HepG2 (cell line): ENCODE measurements around the gene TBC1D21. TPM values are rescaled to one million over a fixed set of nuclear protein-coding genes. Genes with fewer than 3 reads are reported as not detected.

Experiments
- ATAC-seq: fragments of 200-7000 bp; cut with Tn5 transposase; 3 replicates; pipeline ENCODE4 v1.9.1; 2020; ENCODE audit warnings: mild to moderate bottlenecking, moderate library complexity
- BruUV-seq: library from RNA; stranded (reverse); fragments of 400-500 nt; replicated peaks from 2 replicates; lab custom pipeline; 2021; lab: Mats Ljungman, UMichigan
- CTCF ChIA-PET: fragments of 300-600 bp; formaldehyde crosslinking; extraction: SDS; loops from one replicate; lab custom pipeline; 2021; ENCODE audit warnings: low total read pairs, inconsistent platforms, low intra/inter-chr PET ratio; lab: Yijun Ruan, JAX
- POLR2A ChIA-PET: fragments of 350-600 bp; sonication (Branson Sonifier 250); formaldehyde crosslinking; loops from one replicate; lab custom pipeline; 2020; ENCODE audit warnings: antibody characterized with exemption, inconsistent platforms; lab: Yijun Ruan, JAX
- DNase-seq: peaks from one replicate; pipeline ENCODE4 v3.0.0-alpha.2; 2015; ENCODE audit warnings: low spot score
- FAIRE-seq: peaks from 3 replicates; lab custom pipeline; 2011; peaks lifted over from hg19 to GRCh38; lab: Jason Lieb, UNC
- H2AFZ ChIP-seq: one replicate; pipeline ENCODE4 v1.6.1; 2011; ENCODE audit warnings: low read length, inconsistent platforms
- H3K27ac ChIP-seq: fragments of 300-600 bp; 3 replicates; pipeline ENCODE4 v1.8.0; 2011; ENCODE audit warnings: mixed run types, mild to moderate bottlenecking, mixed read lengths, low read length, inconsistent platforms; ENCODE audit not compliant: insufficient read depth; ENCODE audit errors: extremely low read length
- H3K27me3 ChIP-seq, 2 experiments: fragments of 200-600 bp in 1 of 2; 2 replicates in 1 of 2; 3 replicates in 1 of 2; pipeline versions ENCODE4 v1.6.0 to v1.8.0; 2011; ENCODE audit warnings: low read length in 2 of 2, mild to moderate bottlenecking in 2 of 2, moderate library complexity in 2 of 2, inconsistent platforms in 1 of 2; ENCODE audit not compliant: insufficient read depth in 2 of 2, control insufficient read depth in 1 of 2
- H3K36me3 ChIP-seq, 2 experiments: fragments of 200-600 bp in 1 of 2; replicated peaks in 1 of 2; 2 replicates in 1 of 2; 3 replicates in 1 of 2; pipeline versions ENCODE4 v1.5.1 to v1.8.0; 2011; ENCODE audit warnings: low read length in 2 of 2, inconsistent platforms in 1 of 2; ENCODE audit not compliant: insufficient read depth in 2 of 2, control insufficient read depth in 1 of 2
- H3K4me1 ChIP-seq: 2 replicates; pipeline ENCODE4 v1.5.1; 2012; ENCODE audit warnings: low read length, inconsistent platforms; ENCODE audit not compliant: insufficient read depth
- H3K4me2 ChIP-seq: 2 replicates; pipeline ENCODE4 v1.6.0; 2011; ENCODE audit warnings: low read depth, low read length, inconsistent platforms
- H3K4me3 ChIP-seq, 3 experiments: fragments of 200-600 bp in 1 of 3; sonication (generic), shearing (Covaris generic) in 1 of 3; replicated peaks in 1 of 3; 2 replicates each; pipeline ENCODE4 v1.5.1; 2011 to 2016; ENCODE audit warnings: low read length in 3 of 3, inconsistent platforms in 2 of 3, low read depth in 2 of 3, mild to moderate bottlenecking in 2 of 3, control low read depth in 1 of 3, mixed read lengths in 1 of 3; ENCODE audit not compliant: insufficient read depth in 1 of 3
- H3K79me2 ChIP-seq: one replicate; pipeline ENCODE4 v1.6.1; 2011; ENCODE audit warnings: low read length, inconsistent platforms; ENCODE audit not compliant: insufficient read depth
- H3K9ac ChIP-seq: 2 replicates; pipeline ENCODE4 v1.6.0; 2011; ENCODE audit warnings: mild to moderate bottlenecking, low read depth, low read length, inconsistent platforms; ENCODE audit not compliant: insufficient read depth
- H3K9me3 ChIP-seq: 2 replicates; pipeline ENCODE4 v1.5.1; 2012; ENCODE audit warnings: mild to moderate bottlenecking, low read length
- H4K20me1 ChIP-seq: 2 replicates; pipeline ENCODE4 v1.6.0; 2011; ENCODE audit warnings: inconsistent platforms, mild to moderate bottlenecking, low read length, moderate library complexity; ENCODE audit not compliant: insufficient read depth
- ARHGAP35 ChIP-seq: sonication (generic); formaldehyde crosslinking; IDR thresholded peaks from 2 replicates; pipeline ENCODE4 v1.9.0; 2022; ENCODE audit warnings: mild to moderate bottlenecking, inconsistent platforms, moderate library complexity, missing genetic modification reagents, borderline replicate concordance
- ARID4A ChIP-seq: sonication (generic); formaldehyde crosslinking; IDR thresholded peaks from 2 replicates; pipeline ENCODE4 v1.5.0; 2020; ENCODE audit warnings: mild to moderate bottlenecking, missing genetic modification reagents, borderline replicate concordance
- ERF ChIP-seq: IDR thresholded peaks from 2 replicates; pipeline ENCODE4 v1.6.1; 2018; ENCODE audit warnings: missing biosample characterization, missing genetic modification reagents
- FOSL2 ChIP-seq: sonication (generic); formaldehyde crosslinking; IDR thresholded peaks from 2 replicates; pipeline ENCODE4 v1.4.0; 2020; ENCODE audit warnings: missing genetic modification reagents
- FOXK1 ChIP-seq: sonication (generic); formaldehyde crosslinking; IDR thresholded peaks from 2 replicates; pipeline ENCODE4 v1.4.0; 2020; ENCODE audit warnings: low read depth, missing genetic modification reagents, borderline replicate concordance
- GATA4 ChIP-seq: sonication (generic); IDR thresholded peaks from 2 replicates; pipeline ENCODE4 v1.6.1; 2016; ENCODE audit warnings: antibody characterized with exemption, low read depth, borderline replicate concordance
- MTF1 ChIP-seq: sonication (generic); formaldehyde crosslinking; IDR thresholded peaks from 2 replicates; pipeline ENCODE4 v1.5.0; 2020; ENCODE audit warnings: missing genetic modification reagents
- NFE2L1 ChIP-seq: sonication (generic); formaldehyde crosslinking; IDR thresholded peaks from 2 replicates; pipeline ENCODE4 v1.4.0; 2020; ENCODE audit warnings: missing genetic modification reagents, mild to moderate bottlenecking, borderline replicate concordance
- POLR2AphosphoS2 ChIP-seq: IDR thresholded peaks from 2 replicates; pipeline ENCODE4 v1.6.1; 2011; ENCODE audit warnings: low read depth, low read length, improper control_type of control experiment
- SMAD9 ChIP-seq: sonication (generic); formaldehyde crosslinking; IDR thresholded peaks from 2 replicates; pipeline ENCODE4 v1.5.1; 2020; ENCODE audit warnings: mild to moderate bottlenecking, missing genetic modification reagents
- ZKSCAN8 ChIP-seq: IDR thresholded peaks from 2 replicates; pipeline ENCODE4 v1.6.1; 2016; ENCODE audit warnings: borderline replicate concordance, missing genetic modification reagents, missing compliant biosample characterization
- ZNF12 ChIP-seq: sonication (generic); formaldehyde crosslinking; IDR thresholded peaks from 2 replicates; pipeline ENCODE4 v1.5.0; 2020; ENCODE audit warnings: missing genetic modification reagents
- ZNF256 ChIP-seq: sonication (generic); formaldehyde crosslinking; conservative IDR thresholded peaks from 2 replicates; pipeline ENCODE4 v1.4.0; 2020; ENCODE audit warnings: missing genetic modification reagents
- ZNF337 ChIP-seq: sonication (generic); formaldehyde crosslinking; IDR thresholded peaks from 2 replicates; pipeline ENCODE4 v1.5.1; 2020; ENCODE audit warnings: missing genetic modification reagents, low read depth, mild to moderate bottlenecking, borderline replicate concordance
- ZNF547 ChIP-seq: sonication (generic); formaldehyde crosslinking; IDR thresholded peaks from 2 replicates; pipeline ENCODE4 v1.5.1; 2020; ENCODE audit warnings: mild to moderate bottlenecking, missing genetic modification reagents
- ZNF792 ChIP-seq: IDR thresholded peaks from 2 replicates; pipeline ENCODE4 v1.6.1; 2016
- WGBS: methylation state at CpG from one replicate; pipeline ENCODE4 v1.1.6; 2017; ENCODE audit warnings: low lambda C conversion rate; 5-methylcytosine and 5-hydroxymethylcytosine counted together
- in situ Hi-C: cut with HindIII; loops from 2 replicates; pipeline ENCODE4 v1.10.0; 2017; ENCODE audit warnings: low pct_unique_long_range_greater_than_20kb; ENCODE audit not compliant: extremely low pct_ligation_motif_present
- intact Hi-C: fragments of 100-400 bp; cut with micrococcal nuclease; formaldehyde crosslinking; loops from one replicate; pipeline ENCODE4 v1.10.0; 2022; ENCODE audit not compliant: unreplicated experiment
- polyA plus RNA-seq, 8 experiments: library from polyadenylated mRNA; depleted of rRNA in 3 of 8; stranded (reverse) in 7 of 8; unstranded in 1 of 8; fragments of >200 nt; fragmentation: Illumina TruSeq in 4 of 8; extraction: Trizol in 4 of 8; gene quantifications; 2 replicates each; pipeline versions ENCODE4 v1.2.1 to v1.2.3, GENCODE V29; 2011 to 2016; ENCODE audit warnings: low read depth in 4 of 8, missing spikeins in 1 of 8, mixed read lengths in 1 of 8; ENCODE audit not compliant: insufficient read depth in 1 of 8
- total RNA-seq, 5 experiments: library from RNA; depleted of rRNA; stranded (reverse); fragments of >200 nt; fragmentation: Illumina TruSeq; extraction: Trizol; gene quantifications; 2 replicates each; pipeline ENCODE4 v1.2.3, GENCODE V29; 2016; ENCODE audit warnings: low read depth in 1 of 5

TBC1D21 gene
- total and polyA plus RNA-seq, 2 of the 13 experiments (the other 11 are each of a cell fraction or from before 2014, with no cell fraction given), result not detected

GRCh38 chr15:73879426-73879825, 6.1 kb downstream of the TBC1D21 start:
- Histone ChIP-seq H4K20me1 (no peaks in the 10 kb centered on the region), H3K4me2 (no peak overlapping the region), H3K79me2 (no peaks in the 10 kb centered on the region), H3K36me3 (no peaks in the 10 kb centered on the region), H2AFZ (no peak overlapping the region), H3K9ac (no peak overlapping the region), H3K4me3 (no peak overlapping the region), H3K9me3 (no peaks in the 10 kb centered on the region), H3K27me3 (no peaks in the 10 kb centered on the region; a peak in 1 of 5 replicates), H3K27ac (no peak overlapping the region)
- in situ Hi-C loops, result no loop called here
- WGBS, result 2% methylated on average over 3 of the region's 3 CpGs
- intact Hi-C loops, result no loop called here
- DNase-seq, result no peak
- CTCF ChIA-PET, result no interaction called here
- TF ChIP-seq ZNF337, result no peak
- TF ChIP-seq ARHGAP35 (CRISPR knock-in tag), result no peak
- TF ChIP-seq ZNF256 (CRISPR knock-in tag), result no peak
- TF ChIP-seq GATA4, result no peak
- no peak for TF ChIP-seq FOSL2 (CRISPR knock-in tag)
- TF ChIP-seq ARID4A (CRISPR knock-in tag), result no peak
- no peak for TF ChIP-seq ZNF12
- TF ChIP-seq NFE2L1 (CRISPR knock-in tag), result no peak
- no peak for TF ChIP-seq ZNF792 (CRISPR knock-in tag)
- no peak for TF ChIP-seq ZNF547
- no peak for TF ChIP-seq MTF1 (CRISPR knock-in tag)
- TF ChIP-seq POLR2AphosphoS2, result no peak
- no peak for TF ChIP-seq ZKSCAN8 (CRISPR knock-in tag)
- no peak for TF ChIP-seq FOXK1 (CRISPR knock-in tag)
- no peak for TF ChIP-seq ERF
- TF ChIP-seq SMAD9 (CRISPR knock-in tag), result no peak
- TF ChIP-seq, all 625 proteins: peak for 0
- no peak for FAIRE-seq
- no peak for ATAC-seq
- H3K4me1 ChIP-seq, result no peaks in the 10 kb centered on the region
- no TSS peak for BruUV-seq
- POLR2A ChIA-PET, result no interaction called here
